OCI-LY1 (cell line): ENCODE measurements around the gene GALNT18.

ENCODE experiments used
- H2AFZ ChIP-seq: fragments of 200-600 bp; sonication (generic), shearing (Covaris generic); 2 replicates; pipeline ENCODE4 v1.6.0; 2014; ENCODE audit warnings: antibody characterized with exemption, mild to moderate bottlenecking, low read length
- H3F3A ChIP-seq: fragments of 200-600 bp; sonication (generic), shearing (Covaris generic); 2 replicates; pipeline ENCODE4 v1.6.0; 2014; ENCODE audit warnings: mild to moderate bottlenecking, antibody characterized with exemption, low read length, moderate library complexity; ENCODE audit not compliant: insufficient read depth
- H3K27ac ChIP-seq: fragments of 200-600 bp; sonication (generic); 2 replicates; pipeline ENCODE4 v1.5.1; 2014; ENCODE audit warnings: low read length, mixed run types, mild to moderate bottlenecking, low read depth; ENCODE audit not compliant: poor library complexity, severe bottlenecking
- H3K27me3 ChIP-seq: fragments of 200-600 bp; sonication (generic); 2 replicates; pipeline ENCODE4 v1.6.0; 2014; ENCODE audit warnings: antibody characterized with exemption, mild to moderate bottlenecking, low read length, moderate library complexity; ENCODE audit not compliant: insufficient read depth
- H3K36me3 ChIP-seq: fragments of 200-600 bp; sonication (generic); 2 replicates; pipeline ENCODE4 v1.6.1; 2014; ENCODE audit warnings: mild to moderate bottlenecking, antibody characterized with exemption, low read length, moderate library complexity, mixed read lengths; ENCODE audit not compliant: insufficient read depth
- H3K4me1 ChIP-seq: fragments of 200-600 bp; sonication (generic); 2 replicates; pipeline ENCODE4 v1.5.1; 2014; ENCODE audit warnings: mild to moderate bottlenecking, low read length, moderate library complexity; ENCODE audit not compliant: insufficient read depth, severe bottlenecking
- H3K4me2 ChIP-seq: fragments of 200-600 bp; sonication (generic), shearing (Covaris generic); 2 replicates; pipeline ENCODE4 v1.6.1; 2014; ENCODE audit warnings: low read length
- H3K4me3 ChIP-seq: fragments of 200-600 bp; sonication (generic); 2 replicates; pipeline ENCODE4 v1.5.1; 2014; ENCODE audit warnings: low read length, low read depth, mild to moderate bottlenecking, mixed read lengths; ENCODE audit not compliant: poor library complexity, severe bottlenecking
- H3K79me2 ChIP-seq: fragments of 200-600 bp; shearing (Covaris generic); 2 replicates; pipeline ENCODE4 v1.6.1; 2016; ENCODE audit warnings: mixed run types, low read length, mixed read lengths; ENCODE audit not compliant: insufficient read depth
- H3K9ac ChIP-seq: fragments of 200-600 bp; sonication (generic), shearing (Covaris generic); 2 replicates; pipeline ENCODE4 v1.6.1; 2014; ENCODE audit warnings: mild to moderate bottlenecking, low read length, mixed read lengths
- H3K9me2 ChIP-seq: fragments of 200-600 bp; sonication (generic), shearing (Covaris generic); 2 replicates; pipeline ENCODE4 v1.6.1; 2014; ENCODE audit warnings: low read depth, mild to moderate bottlenecking, low read length, mixed read lengths
- H3K9me3 ChIP-seq: fragments of 200-600 bp; shearing (Covaris generic); 2 replicates; pipeline ENCODE4 v1.6.1; 2014; ENCODE audit warnings: low read length, mixed read lengths
- H4K20me1 ChIP-seq: fragments of 200-600 bp; sonication (generic), shearing (Covaris generic); 2 replicates; pipeline ENCODE4 v1.6.0; 2016; ENCODE audit warnings: mild to moderate bottlenecking, low read length; ENCODE audit not compliant: insufficient read depth
- EZH2 ChIP-seq: fragments of 200-600 bp; sonication (generic), shearing (Covaris generic); IDR thresholded peaks from 2 replicates; pipeline ENCODE4 v1.8.0; 2017; ENCODE audit warnings: borderline replicate concordance, mixed run types, mild to moderate bottlenecking, antibody characterized with exemption, low read length, moderate library complexity, mixed read lengths
- TF ChIP-seq, protein P1 (sequence below): fragments of 200-600 bp; sonication (generic), shearing (Covaris generic); IDR thresholded peaks from 2 replicates; pipeline ENCODE4 v1.5.1; 2017; ENCODE audit warnings: mild to moderate bottlenecking, antibody characterized with exemption, low read length, moderate library complexity, mixed read lengths

Gene GALNT18

DNA sequence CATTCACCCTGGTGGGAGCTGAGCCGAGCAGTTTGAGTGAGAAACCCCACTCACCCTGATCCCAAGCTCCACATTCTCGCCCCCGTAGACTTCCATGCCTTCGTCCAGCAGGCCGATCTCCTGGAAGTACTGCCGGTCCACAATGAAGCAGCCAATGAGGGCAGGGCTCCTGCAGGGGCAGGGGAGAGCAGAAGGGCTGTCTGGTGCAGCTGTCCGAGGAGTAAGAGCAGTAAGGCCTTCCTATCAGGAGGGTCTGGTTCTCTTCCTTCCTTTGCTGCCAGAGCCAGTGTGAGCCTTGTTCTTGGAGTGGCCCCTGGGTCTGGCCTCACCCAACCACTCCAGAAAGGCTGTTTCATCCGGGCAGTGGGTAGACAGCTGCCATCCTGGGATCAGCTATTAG is 249.3 kb downstream of the GALNT18 start:
- Histone ChIP-seq H3K9ac (no peak overlapping the region), H3K36me3 (no peaks in the 10 kb centered on the region), H2AFZ (no peak overlapping the region), H3K4me1 (no peaks in the 10 kb centered on the region), H3K27me3 (no peaks in the 10 kb centered on the region), H3K9me2 (no peaks in the 10 kb centered on the region), H3K79me2 (no peaks in the 10 kb centered on the region), H3K4me2 (no peak overlapping the region), H3F3A (no peaks in the 10 kb centered on the region), H3K9me3 (no peaks in the 10 kb centered on the region), H3K4me3 (no peak overlapping the region), H3K27ac (no peak overlapping the region), H4K20me1 (no peaks in the 10 kb centered on the region)
- TF ChIP-seq EZH2: no peak
- TF ChIP-seq, protein P1, sequence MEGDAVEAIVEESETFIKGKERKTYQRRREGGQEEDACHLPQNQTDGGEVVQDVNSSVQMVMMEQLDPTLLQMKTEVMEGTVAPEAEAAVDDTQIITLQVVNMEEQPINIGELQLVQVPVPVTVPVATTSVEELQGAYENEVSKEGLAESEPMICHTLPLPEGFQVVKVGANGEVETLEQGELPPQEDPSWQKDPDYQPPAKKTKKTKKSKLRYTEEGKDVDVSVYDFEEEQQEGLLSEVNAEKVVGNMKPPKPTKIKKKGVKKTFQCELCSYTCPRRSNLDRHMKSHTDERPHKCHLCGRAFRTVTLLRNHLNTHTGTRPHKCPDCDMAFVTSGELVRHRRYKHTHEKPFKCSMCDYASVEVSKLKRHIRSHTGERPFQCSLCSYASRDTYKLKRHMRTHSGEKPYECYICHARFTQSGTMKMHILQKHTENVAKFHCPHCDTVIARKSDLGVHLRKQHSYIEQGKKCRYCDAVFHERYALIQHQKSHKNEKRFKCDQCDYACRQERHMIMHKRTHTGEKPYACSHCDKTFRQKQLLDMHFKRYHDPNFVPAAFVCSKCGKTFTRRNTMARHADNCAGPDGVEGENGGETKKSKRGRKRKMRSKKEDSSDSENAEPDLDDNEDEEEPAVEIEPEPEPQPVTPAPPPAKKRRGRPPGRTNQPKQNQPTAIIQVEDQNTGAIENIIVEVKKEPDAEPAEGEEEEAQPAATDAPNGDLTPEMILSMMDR: no peak

DNA sequence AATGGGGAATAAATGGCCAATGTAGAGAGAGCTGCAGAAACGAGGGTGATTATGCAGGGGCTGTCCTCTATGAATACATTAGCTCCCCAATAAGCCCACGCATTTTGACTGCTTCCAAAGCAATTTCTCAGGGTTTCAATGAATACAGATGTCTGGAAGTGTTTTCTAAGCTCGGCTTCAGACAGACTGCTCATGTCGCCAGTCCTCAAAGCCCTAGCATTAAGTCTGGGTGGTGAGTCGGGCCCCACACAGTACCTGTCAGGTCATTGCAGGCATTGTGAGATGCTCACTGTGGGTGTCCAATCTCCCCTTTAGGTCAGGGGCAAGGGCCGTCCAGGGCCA is 250.9 kb downstream of the GALNT18 start:
- Histone ChIP-seq H3K4me2 (no peak overlapping the region), H3F3A (no peaks in the 10 kb centered on the region), H3K27ac (no peak overlapping the region), H3K36me3 (no peaks in the 10 kb centered on the region), H4K20me1 (no peaks in the 10 kb centered on the region), H3K4me3 (no peak overlapping the region), H3K79me2 (no peaks in the 10 kb centered on the region), H3K9me3 (no peaks in the 10 kb centered on the region), H3K27me3 (no peaks in the 10 kb centered on the region), H3K9ac (no peak overlapping the region), H2AFZ (no peak overlapping the region), H3K4me1 (no peaks in the 10 kb centered on the region), H3K9me2 (no peaks in the 10 kb centered on the region)
- no peak for TF ChIP-seq EZH2
- TF ChIP-seq, protein P1: no peak

DNA sequence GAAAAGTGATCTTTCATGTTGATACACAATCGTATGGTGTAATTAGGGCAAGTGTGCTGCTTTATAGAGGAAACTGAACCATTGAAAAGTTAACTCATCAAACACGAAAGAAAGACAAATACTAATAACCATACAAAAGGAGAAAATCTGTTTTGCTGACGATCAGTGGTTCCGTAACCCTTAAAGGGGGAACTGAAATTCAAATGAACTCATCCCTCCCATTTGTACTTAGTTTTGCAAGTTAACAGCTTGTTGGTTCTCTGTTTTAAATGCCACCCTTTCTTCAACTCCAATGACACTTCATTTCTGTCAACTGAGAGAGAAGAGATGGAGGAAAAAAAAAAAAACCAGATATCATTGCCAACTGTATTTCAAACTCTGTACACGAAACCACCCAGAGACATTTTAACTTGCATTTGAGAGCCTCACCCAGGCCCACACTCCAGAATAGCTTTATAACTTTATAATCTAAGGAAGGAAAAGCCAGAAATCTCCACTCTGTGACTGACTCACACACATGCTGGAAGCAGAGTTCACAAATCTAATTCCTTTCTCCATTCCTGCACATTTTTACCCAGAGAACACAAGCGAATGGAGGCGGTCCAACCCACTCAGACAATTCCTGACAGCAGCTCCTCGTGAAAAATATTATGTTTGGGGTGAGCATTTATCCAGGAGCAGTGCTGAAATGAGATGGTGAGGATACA is 251.4 kb downstream of the GALNT18 start:
- no peak overlapping the region for H2AFZ ChIP-seq
- H4K20me1 ChIP-seq: no peaks in the 10 kb centered on the region
- H3K9me2 ChIP-seq: no peaks in the 10 kb centered on the region
- no peaks in the 10 kb centered on the region for H3K36me3 ChIP-seq
- H3K9ac ChIP-seq: no peak overlapping the region
- no peak overlapping the region for H3K4me2 ChIP-seq
- H3K4me1 ChIP-seq: no peaks in the 10 kb centered on the region
- H3K4me3 ChIP-seq: no peak overlapping the region
- no peaks in the 10 kb centered on the region for H3K27me3 ChIP-seq
- H3F3A ChIP-seq: no peaks in the 10 kb centered on the region
- no peaks in the 10 kb centered on the region for H3K9me3 ChIP-seq
- no peaks in the 10 kb centered on the region for H3K79me2 ChIP-seq
- no peak for TF ChIP-seq EZH2
- TF ChIP-seq, protein P1: no peak
- H3K27ac ChIP-seq: no peak overlapping the region
